ENCODE results near the gene MYL7.
"Not testable (repeated sequence)": the region's sequence is repeated elsewhere in the genome, so short reads cannot be mapped to it uniquely, and the experiment has no call there.

MYL7 gene

GRCh38 chr7:44171901-44172300 lies 30.8 kb upstream of the MYL7 start:
- not testable (repeated sequence) for DNase-seq (ENCODE audit: low read depth)

- DNase-seq (ENCODE audit: low read depth) = no peak
Measured at GRCh38 chr7:44167920-44168319, 26.8 kb upstream of the MYL7 start.

GRCh38 chr7:44163591-44163990 lies 22.5 kb upstream of the MYL7 start:
- DNase-seq (ENCODE audit: low read depth) = no peak

DNA sequence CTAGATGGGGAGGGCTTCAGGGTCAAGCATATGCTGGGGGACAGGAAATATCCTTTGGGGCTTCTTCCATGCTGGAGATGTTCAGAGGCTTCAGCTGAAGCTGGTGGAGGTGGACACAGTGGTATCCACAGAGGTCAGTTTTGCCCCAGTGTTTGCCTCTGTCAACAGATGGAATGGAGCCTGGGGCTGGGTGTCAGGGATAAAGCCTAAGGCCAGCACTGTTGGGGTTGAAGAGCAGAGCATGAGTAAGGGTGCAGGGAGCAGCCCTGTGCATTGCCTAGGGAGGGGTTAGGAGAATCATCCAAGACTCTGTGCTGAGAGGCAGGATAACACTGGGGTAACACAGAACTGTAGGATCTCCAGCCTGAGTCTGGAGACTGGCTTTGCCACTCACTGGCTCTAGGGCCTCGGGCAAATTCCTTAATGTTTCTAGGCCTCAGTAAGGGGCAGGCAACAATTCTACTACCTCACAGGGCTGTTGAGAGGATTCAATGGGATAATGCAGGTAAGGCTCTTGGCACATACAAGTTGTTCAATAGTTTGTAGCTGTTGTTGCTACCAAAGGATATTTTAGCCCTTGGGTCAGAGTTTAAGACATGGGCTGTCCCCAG lies 21.8 kb upstream of the MYL7 start:
- DNase-seq (ENCODE audit: low read depth) = no peak

GRCh38 chr7:44162179-44162578 lies 21.0 kb upstream of the MYL7 start:
- no peak for DNase-seq (ENCODE audit: low read depth)

- no peak for DNase-seq (ENCODE audit: low read depth)
Measured at GRCh38 chr7:44161371-44161770, 20.2 kb upstream of the MYL7 start.

DNA sequence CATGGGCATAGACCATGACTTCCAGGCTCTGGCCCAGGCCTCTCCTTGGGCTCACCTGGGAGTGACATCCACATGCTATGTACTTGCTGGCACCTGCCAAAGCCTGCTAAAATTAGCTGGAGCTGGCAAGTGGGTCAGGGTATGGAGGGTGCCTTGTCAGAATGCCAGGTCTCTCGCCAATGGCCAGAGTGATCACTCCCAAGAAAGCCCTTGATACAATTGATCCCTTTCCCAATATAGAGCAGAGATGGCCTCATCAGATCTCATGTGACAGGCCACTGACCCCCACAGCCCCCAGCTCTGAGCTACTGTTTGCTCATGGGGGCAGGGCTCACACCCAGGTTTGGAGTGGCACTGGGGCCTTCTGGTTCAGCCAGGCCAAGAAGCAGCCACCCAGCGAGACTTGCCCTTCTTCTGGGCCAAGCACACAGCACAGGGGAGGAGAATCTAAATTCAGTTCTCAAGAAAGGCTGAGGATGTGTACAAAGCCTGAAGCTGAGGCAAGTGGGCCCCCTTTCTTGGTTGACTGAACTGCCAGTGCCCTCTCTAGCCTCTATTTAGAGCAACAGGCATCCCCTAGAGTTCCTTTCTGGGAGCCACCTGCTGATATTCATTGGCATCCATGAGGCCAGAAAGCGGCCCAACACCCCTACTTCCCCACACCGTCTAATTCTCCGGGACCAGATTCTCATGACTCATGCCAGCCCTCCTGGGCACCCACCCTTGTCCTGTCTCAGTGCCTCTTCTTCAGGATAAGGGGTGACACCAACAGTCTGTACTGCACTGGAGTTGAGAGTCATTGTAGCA lies 18.9 kb upstream of the MYL7 start:
- no peak for DNase-seq (ENCODE audit: low read depth)

DNA sequence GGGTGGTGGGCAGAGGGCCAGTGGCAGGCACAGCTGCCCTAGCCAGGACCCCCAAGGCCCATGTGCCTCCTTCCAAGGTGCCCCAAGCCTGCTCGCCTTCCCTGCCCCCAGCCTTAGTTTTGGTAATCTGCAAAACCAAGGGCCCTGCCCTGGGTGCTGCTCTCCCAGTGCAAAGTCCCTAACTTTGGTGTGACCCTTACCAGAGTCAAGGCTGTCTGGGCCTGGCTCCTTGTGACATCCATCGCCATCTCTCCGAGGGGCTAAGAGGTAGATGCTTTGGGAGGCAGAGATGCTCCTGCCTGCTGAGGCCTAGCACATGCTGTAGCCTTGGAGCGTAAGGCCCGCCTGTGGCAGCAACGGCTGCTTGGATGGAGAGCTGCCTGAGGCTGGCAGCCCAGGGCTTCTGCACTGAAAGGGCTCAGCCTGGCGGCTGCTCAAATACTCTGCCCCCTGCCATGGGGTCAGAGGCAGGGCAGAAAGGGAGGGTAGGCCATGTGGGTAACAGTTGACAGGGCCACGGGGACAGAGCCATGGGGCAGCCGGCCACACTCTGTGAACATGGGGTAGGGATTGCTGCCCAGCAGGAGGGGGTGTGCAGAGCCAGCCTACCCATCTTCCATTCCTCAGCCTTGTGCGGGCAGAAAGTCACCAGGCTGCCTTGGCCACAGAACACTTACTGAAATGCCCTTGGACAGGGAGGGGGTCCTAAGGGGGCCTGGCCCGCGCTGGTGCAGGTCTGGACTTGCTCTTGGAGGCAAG lies 17.9 kb upstream of the MYL7 start:
- DNase-seq (ENCODE audit: low read depth) = no peak

DNA sequence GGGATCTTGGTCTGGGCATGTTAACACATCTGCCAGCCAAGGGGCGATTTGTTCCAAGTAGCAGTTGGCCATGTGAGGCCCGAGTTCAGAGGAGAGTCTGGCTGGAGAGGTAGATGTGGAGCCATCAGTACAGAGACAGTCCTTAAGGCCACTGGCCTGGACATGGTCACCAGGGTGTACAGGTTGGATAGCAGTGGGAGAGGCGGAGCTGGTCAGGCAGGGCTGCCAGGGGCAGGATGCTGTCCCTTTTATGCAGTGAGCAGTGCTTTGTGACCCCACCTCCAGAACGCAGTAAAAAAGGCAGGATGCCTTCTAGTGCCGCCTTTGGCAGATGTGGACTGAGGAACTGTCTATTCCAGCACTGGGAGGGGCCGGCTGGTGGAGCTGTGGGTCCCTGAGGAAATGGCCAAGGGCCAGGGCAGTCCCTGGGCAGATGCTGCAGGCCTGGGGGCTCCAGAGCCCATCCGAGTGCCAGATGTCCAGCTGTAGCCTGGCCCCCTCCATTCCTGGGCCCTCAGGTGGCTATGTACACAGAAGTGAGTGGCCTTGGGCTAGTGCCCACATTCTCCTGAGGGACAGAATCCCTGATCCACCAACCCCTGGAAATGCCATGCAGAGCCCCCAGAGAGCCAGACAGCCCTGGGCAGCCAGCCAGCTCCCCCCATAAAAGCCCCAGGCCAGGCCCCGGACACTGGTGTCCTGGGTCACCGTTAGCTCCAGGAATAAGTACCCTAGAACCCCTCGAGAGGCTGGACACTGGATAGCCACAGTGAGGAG lies 17.2 kb upstream of the MYL7 start:
- no peak for DNase-seq (ENCODE audit: low read depth)

DNA sequence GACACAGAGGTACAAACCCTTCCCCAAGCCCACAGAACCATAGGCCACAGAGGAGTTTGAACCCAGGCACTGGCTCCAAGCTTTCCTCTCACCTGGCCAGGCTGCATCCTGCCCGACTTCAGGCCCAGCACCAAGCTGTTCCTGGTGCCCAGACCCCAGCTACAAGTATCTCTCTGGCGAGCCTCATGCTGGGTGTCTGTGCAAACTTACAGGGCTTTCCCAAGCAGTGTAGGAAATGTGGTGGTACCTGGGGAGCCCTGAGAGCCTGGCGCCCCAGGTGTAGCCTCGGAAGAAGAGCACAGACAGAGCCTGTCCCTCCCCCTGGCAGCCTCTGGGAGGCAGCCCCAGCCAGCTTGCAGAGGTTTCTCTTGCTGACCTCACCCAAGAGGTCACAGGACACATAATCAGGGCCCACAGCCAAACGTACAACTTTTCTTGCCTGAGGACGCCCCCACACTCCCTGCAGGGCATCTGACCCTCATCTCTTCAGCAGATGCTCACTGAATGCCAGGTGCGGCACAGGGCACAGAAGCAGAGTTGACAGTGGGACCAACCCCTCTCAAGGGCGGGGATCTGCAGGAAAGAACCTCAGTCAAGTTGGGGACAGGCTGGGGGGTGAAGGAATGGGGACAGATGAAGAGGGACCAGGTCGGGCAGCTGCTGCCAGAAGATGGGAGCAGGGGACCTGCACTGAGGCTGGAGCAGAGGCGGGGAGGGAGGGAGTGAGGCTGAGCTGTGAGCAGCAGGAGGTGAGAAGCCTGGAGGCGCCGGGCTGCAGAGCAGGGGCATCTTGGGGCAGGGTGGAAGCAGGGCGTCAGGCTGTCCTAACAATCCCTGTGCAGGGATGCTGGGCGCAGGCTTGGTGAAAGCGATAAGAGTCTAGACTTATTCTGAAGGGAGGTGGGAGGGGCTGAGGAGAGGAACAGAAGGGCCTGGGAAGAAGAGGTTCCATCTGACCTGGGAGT lies 16.3 kb upstream of the MYL7 start:
- no peak for DNase-seq (ENCODE audit: low read depth)

DNA sequence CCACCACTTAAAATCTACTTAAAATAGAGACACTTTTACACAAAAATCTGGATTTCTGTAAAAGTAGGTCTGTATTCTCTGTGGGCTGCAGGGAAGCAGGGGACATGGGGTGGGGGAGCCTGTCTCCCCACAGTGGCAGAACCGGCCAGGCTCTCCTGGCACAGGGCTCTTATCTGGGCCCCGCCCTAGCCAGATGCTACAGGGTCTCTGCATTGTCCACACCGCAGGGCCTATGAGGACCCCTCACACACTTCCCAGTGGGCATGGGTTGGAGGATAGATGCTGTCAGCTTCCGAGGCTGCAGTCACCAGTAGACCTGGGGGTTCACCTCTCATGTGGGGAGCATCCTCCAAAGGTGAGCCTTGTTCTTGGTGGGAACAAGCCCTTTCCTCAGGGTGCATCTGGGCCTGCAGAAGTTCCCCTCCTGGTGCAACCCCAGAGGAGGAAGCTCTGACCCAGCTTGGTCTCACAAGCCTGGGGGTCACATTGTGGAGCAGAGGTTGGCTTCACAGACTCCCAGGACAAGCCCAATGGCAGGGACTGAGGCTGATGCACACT lies 15.4 kb upstream of the MYL7 start:
- DNase-seq (ENCODE audit: low read depth) = no peak

GRCh38 chr7:44155191-44156185 lies 14.4 kb upstream of the MYL7 start:
- DNase-seq (ENCODE audit: low read depth) = no peak

- no peak for DNase-seq (ENCODE audit: low read depth)
Measured at GRCh38 chr7:44154703-44155102, 13.6 kb upstream of the MYL7 start.

- DNase-seq (ENCODE audit: low read depth) = no peak
Measured at GRCh38 chr7:44153948-44154335, 12.8 kb upstream of the MYL7 start.

- DNase-seq (ENCODE audit: low read depth) = no peak
Measured at GRCh38 chr7:44152971-44153947, 12.1 kb upstream of the MYL7 start.

GRCh38 chr7:44151956-44152355 lies 10.8 kb upstream of the MYL7 start:
- DNase-seq (ENCODE audit: low read depth) = no peak

- no peak for DNase-seq (ENCODE audit: low read depth)
Measured at GRCh38 chr7:44150966-44151941, 10.1 kb upstream of the MYL7 start.

Data from activated T-helper 1 cell treated with Interleukin-2 at 50 U/mL for 16 hours (primary cell).